Mesothelial cell of epicardium (in vitro differentiated cells): ENCODE measurements around the gene PDK3. TPM values are rescaled to one million over a fixed set of nuclear protein-coding genes. Genes with fewer than 3 reads are reported as not detected.

ENCODE experiments used
- DNase-seq, 2 experiments: peaks; one replicate each; pipeline ENCODE4 v3.0.0; 2021; ENCODE audit warnings: low spot score in 2 of 2; ENCODE audit not compliant: unreplicated experiment in 2 of 2
- H3K27ac Mint-ChIP-seq: 2 replicates; pipeline ENCODE4 v1.8.0; 2021; ENCODE audit warnings: mixed read lengths
- H3K27me3 Mint-ChIP-seq: 2 replicates; pipeline ENCODE4 v1.8.0; 2021; ENCODE audit warnings: low read depth, mixed read lengths
- H3K36me3 Mint-ChIP-seq: 2 replicates; pipeline ENCODE4 v1.8.0; 2021; ENCODE audit warnings: mixed read lengths
- H3K4me1 Mint-ChIP-seq: 2 replicates; pipeline ENCODE4 v1.8.0; 2021; ENCODE audit warnings: mixed read lengths
- H3K4me3 Mint-ChIP-seq: 2 replicates; pipeline ENCODE4 v1.8.0; 2021; ENCODE audit warnings: mild to moderate bottlenecking, moderate library complexity, mixed read lengths
- H3K9me3 Mint-ChIP-seq: 2 replicates; pipeline ENCODE4 v1.8.0; 2021; ENCODE audit warnings: mixed read lengths
- total RNA-seq: library from RNA; stranded (reverse); gene quantifications from 3 replicates; pipeline ENCODE4 v1.2.1, GENCODE V29; 2021
- TF ChIP-seq, protein P1 (sequence below): fragments of 200-600 bp; sonication (generic); IDR thresholded peaks from one replicate; pipeline ENCODE4 v1.5.0; 2021; ENCODE audit warnings: antibody characterized with exemption; ENCODE audit not compliant: unreplicated experiment

PDK3 gene
- total RNA-seq, 1 donor from 2014 or later, result 25.5 TPM

GRCh38 chrX:24498181-24498580, 33.1 kb downstream of the PDK3 start:
- Mint-ChIP-seq H3K27me3 (no peaks in the 10 kb centered on the region), H3K4me1 (peaks cover 19% of the 10 kb centered on the region), H3K36me3 (peaks cover 18% of the 10 kb centered on the region), H3K4me3 (no peak overlapping the region), H3K27ac (no peak overlapping the region), H3K9me3 (no peaks in the 10 kb centered on the region)
- no peak for DNase-seq
- TF ChIP-seq, protein P1, sequence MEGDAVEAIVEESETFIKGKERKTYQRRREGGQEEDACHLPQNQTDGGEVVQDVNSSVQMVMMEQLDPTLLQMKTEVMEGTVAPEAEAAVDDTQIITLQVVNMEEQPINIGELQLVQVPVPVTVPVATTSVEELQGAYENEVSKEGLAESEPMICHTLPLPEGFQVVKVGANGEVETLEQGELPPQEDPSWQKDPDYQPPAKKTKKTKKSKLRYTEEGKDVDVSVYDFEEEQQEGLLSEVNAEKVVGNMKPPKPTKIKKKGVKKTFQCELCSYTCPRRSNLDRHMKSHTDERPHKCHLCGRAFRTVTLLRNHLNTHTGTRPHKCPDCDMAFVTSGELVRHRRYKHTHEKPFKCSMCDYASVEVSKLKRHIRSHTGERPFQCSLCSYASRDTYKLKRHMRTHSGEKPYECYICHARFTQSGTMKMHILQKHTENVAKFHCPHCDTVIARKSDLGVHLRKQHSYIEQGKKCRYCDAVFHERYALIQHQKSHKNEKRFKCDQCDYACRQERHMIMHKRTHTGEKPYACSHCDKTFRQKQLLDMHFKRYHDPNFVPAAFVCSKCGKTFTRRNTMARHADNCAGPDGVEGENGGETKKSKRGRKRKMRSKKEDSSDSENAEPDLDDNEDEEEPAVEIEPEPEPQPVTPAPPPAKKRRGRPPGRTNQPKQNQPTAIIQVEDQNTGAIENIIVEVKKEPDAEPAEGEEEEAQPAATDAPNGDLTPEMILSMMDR, result no peak

DNA sequence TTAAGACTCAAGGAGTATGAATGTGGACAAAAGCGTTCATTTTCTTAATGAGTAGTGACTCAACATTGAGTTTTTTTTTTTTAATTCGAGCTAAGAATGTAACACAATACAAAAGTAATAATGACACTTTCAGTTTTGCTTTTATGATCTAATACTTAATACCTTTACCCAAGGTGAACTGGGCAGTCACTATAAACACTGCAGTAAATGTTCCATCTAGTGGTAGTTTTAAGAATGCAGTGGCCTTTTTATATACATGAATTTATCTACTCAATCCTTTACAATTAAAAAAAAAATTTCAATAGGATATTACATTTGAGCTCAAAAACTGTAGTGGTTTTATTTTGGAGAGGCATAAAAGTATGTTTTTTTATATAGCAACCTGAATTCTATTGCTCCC, 33.9 kb downstream of the PDK3 start:
- Mint-ChIP-seq H3K27me3 (no peaks in the 10 kb centered on the region), H3K27ac (no peak overlapping the region), H3K36me3 (peaks cover 20% of the 10 kb centered on the region), H3K4me1 (peaks cover 14% of the 10 kb centered on the region), H3K9me3 (no peaks in the 10 kb centered on the region), H3K4me3 (no peak overlapping the region)
- TF ChIP-seq, protein P1, result peak; percentile 78
- no peak for DNase-seq

DNA sequence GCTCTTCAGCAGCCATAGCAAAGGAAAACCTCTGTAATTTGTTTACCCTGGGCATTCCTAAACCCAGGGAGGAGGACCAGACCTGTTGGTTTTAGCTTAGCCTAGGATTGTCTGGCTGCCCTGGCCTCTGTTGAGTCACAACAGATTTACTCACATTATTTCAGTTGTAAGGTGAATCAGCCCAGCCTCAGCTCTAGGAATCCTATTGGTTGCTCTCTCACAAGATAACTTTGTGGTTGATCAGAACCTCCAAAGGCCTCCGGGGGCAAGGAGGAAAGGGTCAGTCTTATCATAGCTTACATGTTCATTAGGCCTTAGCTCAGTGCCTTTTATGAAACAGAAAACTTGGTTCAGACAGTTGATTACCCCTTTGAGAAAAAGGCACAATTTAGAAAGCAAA, 41.0 kb downstream of the PDK3 start:
- peaks cover 36% of the 10 kb centered on the region for H3K36me3 Mint-ChIP-seq
- no peak for DNase-seq
- TF ChIP-seq, protein P1, result no peak
- H3K9me3 Mint-ChIP-seq, result no peaks in the 10 kb centered on the region
- no peak overlapping the region for H3K4me3 Mint-ChIP-seq
- no peak overlapping the region for H3K27ac Mint-ChIP-seq
- no peaks in the 10 kb centered on the region for H3K4me1 Mint-ChIP-seq
- no peaks in the 10 kb centered on the region for H3K27me3 Mint-ChIP-seq

DNA sequence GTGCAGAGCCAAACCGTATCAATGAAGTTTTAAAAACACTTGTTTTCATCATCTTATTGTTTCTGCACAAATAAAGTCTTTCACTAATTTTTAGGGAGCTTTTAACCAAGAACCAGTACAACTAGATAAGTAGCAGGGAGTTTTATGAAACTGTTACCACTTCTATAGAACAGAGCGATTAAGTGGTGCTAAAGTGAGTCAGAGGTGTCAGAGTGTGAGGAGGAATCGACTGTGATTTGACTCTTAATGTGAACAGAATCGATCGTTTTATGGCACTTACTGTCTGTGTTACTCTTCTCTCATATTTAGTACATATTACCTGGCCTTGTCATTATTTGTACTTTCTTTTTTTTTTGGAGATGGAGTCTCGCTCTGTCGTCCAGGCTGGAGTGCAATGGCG, 43.3 kb downstream of the PDK3 start:
- TF ChIP-seq, protein P1, result no peak
- Mint-ChIP-seq H3K27ac (no peak overlapping the region), H3K36me3 (peaks cover 28% of the 10 kb centered on the region), H3K9me3 (no peaks in the 10 kb centered on the region), H3K4me1 (no peaks in the 10 kb centered on the region), H3K4me3 (no peak overlapping the region), H3K27me3 (no peaks in the 10 kb centered on the region)
- no peak for DNase-seq

DNA sequence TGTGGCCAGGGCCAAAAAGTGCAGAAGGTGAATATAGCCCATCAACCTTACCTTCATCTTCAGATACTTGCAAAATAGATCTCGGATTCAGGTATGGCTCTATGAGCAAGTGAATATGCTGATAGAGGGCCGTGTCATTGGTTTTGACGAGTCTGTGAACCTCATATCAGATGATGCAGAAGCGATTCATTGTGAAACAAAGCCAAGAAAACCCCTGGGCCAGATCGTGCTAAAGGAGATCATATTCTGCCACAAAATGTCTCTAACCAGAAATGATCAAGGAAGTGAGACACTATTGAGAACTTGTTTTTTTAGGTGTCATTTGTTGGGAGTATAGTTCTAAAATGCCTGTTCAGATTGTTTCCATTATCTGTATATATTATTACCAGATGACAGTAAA, 48.3 kb downstream of the PDK3 start:
- Mint-ChIP-seq H3K27ac (no peak overlapping the region), H3K4me1 (peaks cover 2% of the 10 kb centered on the region), H3K27me3 (no peaks in the 10 kb centered on the region), H3K36me3 (peaks cover 10% of the 10 kb centered on the region), H3K4me3 (no peak overlapping the region), H3K9me3 (no peaks in the 10 kb centered on the region)
- DNase-seq, result no peak
- TF ChIP-seq, protein P1, result no peak

GRCh38 chrX:24515447-24515846, 50.4 kb downstream of the PDK3 start:
- Mint-ChIP-seq H3K9me3 (no peaks in the 10 kb centered on the region), H3K4me3 (no peak overlapping the region), H3K36me3 (peaks cover 16% of the 10 kb centered on the region), H3K27ac (no peak overlapping the region), H3K27me3 (no peaks in the 10 kb centered on the region), H3K4me1 (peaks cover 2% of the 10 kb centered on the region)
- DNase-seq, result no peak
- TF ChIP-seq, protein P1, result no peak
